IMR-90 (cell line): ENCODE measurements around the gene ATP2B2.

Source experiments
- CEBPB ChIP-seq: IDR thresholded peaks from 2 replicates; pipeline ENCODE4 v1.6.1; 2012; ENCODE audit warnings: low read depth, low read length, improper control_type of control experiment
- MAFK ChIP-seq: IDR thresholded peaks from 2 replicates; pipeline ENCODE4 v1.6.1; 2012; ENCODE audit warnings: low read depth, low read length, improper control_type of control experiment
- MXI1 ChIP-seq: IDR thresholded peaks from 2 replicates; pipeline ENCODE4 v1.6.1; 2012; ENCODE audit warnings: low read depth, mild to moderate bottlenecking, low read length, moderate library complexity, borderline replicate concordance
- NFE2L2 ChIP-seq: fragments of 150-350 bp; IDR thresholded peaks from 2 replicates; pipeline ENCODE4 v1.6.1; 2016; ENCODE audit warnings: low read depth, mild to moderate bottlenecking, low read length
- POLR2A ChIP-seq: IDR thresholded peaks from 2 replicates; pipeline ENCODE4 v1.6.1; 2012; ENCODE audit warnings: mild to moderate bottlenecking, low read depth, low read length
- RAD21 ChIP-seq: IDR thresholded peaks from 2 replicates; pipeline ENCODE4 v1.6.1; 2012; ENCODE audit warnings: low read length, improper control_type of control experiment
- RCOR1 ChIP-seq: IDR thresholded peaks from 2 replicates; pipeline ENCODE4 v1.6.1; 2012; ENCODE audit warnings: mild to moderate bottlenecking, low read length, improper control_type of control experiment; ENCODE audit not compliant: insufficient replicate concordance
- RFX5 ChIP-seq: IDR thresholded peaks from 2 replicates; pipeline ENCODE4 v1.8.0; 2012; ENCODE audit warnings: low read depth, mild to moderate bottlenecking, low read length, moderate library complexity
- SMC3 ChIP-seq: fragments of 150-350 bp; IDR thresholded peaks from 2 replicates; pipeline ENCODE4 v1.6.1; 2016; ENCODE audit warnings: low read depth, mild to moderate bottlenecking, antibody characterized with exemption, low read length, moderate library complexity
- TF ChIP-seq, protein P1 (sequence below): conservative IDR thresholded peaks from 2 replicates; pipeline ENCODE4 v1.5.1; 2012; ENCODE audit warnings: mild to moderate bottlenecking, low read depth, low read length, improper control_type of control experiment
- TF ChIP-seq, protein P2 (sequence below): fragments of 150-350 bp; IDR thresholded peaks from 2 replicates; pipeline ENCODE4 v1.6.1; 2016; ENCODE audit warnings: low read depth, mild to moderate bottlenecking, low read length, moderate library complexity, borderline replicate concordance

DNA sequence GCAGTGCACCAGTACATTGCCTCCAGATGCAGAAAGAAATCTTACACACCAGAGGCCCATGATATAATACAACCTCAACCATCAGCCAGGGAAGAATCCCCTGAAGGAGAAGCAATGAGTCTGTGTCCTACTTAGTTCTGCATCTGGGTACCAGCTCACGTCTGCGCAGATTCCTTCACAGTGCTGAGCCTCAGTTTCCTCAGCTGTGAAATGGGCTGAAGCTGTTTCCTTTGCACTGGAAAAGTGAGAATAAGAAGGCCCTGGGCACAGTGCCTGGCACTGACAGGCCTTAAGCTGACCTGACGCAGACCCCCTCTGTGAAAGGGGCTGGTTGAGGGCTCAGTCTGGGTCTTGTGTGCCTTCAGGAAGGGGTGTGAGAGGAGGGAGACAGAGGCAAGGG, 20.7 kb downstream of the ATP2B2 start:
- TF ChIP-seq POLR2A (no peak), RFX5 (no peak), RCOR1 (no peak), MXI1 (no peak), MAFK (no peak), NFE2L2 (no peak), RAD21 (no peak), SMC3 (no peak), CEBPB (no peak)
- TF ChIP-seq, protein P1, sequence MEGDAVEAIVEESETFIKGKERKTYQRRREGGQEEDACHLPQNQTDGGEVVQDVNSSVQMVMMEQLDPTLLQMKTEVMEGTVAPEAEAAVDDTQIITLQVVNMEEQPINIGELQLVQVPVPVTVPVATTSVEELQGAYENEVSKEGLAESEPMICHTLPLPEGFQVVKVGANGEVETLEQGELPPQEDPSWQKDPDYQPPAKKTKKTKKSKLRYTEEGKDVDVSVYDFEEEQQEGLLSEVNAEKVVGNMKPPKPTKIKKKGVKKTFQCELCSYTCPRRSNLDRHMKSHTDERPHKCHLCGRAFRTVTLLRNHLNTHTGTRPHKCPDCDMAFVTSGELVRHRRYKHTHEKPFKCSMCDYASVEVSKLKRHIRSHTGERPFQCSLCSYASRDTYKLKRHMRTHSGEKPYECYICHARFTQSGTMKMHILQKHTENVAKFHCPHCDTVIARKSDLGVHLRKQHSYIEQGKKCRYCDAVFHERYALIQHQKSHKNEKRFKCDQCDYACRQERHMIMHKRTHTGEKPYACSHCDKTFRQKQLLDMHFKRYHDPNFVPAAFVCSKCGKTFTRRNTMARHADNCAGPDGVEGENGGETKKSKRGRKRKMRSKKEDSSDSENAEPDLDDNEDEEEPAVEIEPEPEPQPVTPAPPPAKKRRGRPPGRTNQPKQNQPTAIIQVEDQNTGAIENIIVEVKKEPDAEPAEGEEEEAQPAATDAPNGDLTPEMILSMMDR = no peak
- TF ChIP-seq, protein P2, sequence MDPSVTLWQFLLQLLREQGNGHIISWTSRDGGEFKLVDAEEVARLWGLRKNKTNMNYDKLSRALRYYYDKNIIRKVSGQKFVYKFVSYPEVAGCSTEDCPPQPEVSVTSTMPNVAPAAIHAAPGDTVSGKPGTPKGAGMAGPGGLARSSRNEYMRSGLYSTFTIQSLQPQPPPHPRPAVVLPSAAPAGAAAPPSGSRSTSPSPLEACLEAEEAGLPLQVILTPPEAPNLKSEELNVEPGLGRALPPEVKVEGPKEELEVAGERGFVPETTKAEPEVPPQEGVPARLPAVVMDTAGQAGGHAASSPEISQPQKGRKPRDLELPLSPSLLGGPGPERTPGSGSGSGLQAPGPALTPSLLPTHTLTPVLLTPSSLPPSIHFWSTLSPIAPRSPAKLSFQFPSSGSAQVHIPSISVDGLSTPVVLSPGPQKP = no peak
